Common myeloid progenitor, CD34-positive (primary cell): ENCODE data around the gene SACS.

Experiments used
- CTCF ChIA-PET: fragments of 350-600 bp; sonication (Branson Sonifier 250); formaldehyde crosslinking; loops from one replicate; lab custom pipeline; 2021; ENCODE audit warnings: antibody characterized with exemption; lab: Charles Lee
- POLR2A ChIA-PET: fragments of 350-600 bp; sonication (Branson Sonifier 250); formaldehyde crosslinking; loops from one replicate; lab custom pipeline; 2021; ENCODE audit warnings: antibody characterized with exemption; lab: Charles Lee
- DNase-seq, 3 donors: peaks; one replicate each; pipeline versions ENCODE4 v3.0.0 to v3.0.0-alpha.2; 2013
- H3K27ac ChIP-seq, 2 experiments: 1 replicate in 1 of 2; 2 replicates in 1 of 2; pipeline ENCODE4 v1.7.0; 2013; ENCODE audit warnings: inconsistent platforms in 2 of 2, low read length in 2 of 2, mild to moderate bottlenecking in 2 of 2, low read depth in 1 of 2, moderate library complexity in 1 of 2; ENCODE audit not compliant: severe bottlenecking in 2 of 2, insufficient read depth in 1 of 2, poor library complexity in 1 of 2
- H3K27me3 ChIP-seq, 5 experiments: replicated peaks in 2 of 5; 1 replicate in 3 of 5; 2 replicates in 2 of 5; pipeline versions ENCODE4 v1.6.1 to v1.7.0; 2013; ENCODE audit warnings: low read length in 4 of 5, mild to moderate bottlenecking in 2 of 5, moderate library complexity in 2 of 5, inconsistent platforms in 1 of 5; ENCODE audit not compliant: insufficient read depth in 5 of 5, control insufficient read depth in 4 of 5
- H3K36me3 ChIP-seq, 4 experiments: 1 replicate in 2 of 4; 2 replicates in 2 of 4; pipeline versions ENCODE4 v1.6.1 to v1.7.0; 2013; ENCODE audit warnings: low read length in 3 of 4, control low read depth in 1 of 4, mild to moderate bottlenecking in 1 of 4; ENCODE audit not compliant: control insufficient read depth in 4 of 4, insufficient read depth in 4 of 4
- H3K4me1 ChIP-seq, 4 experiments: 1 replicate in 3 of 4; 2 replicates in 1 of 4; pipeline versions ENCODE4 v1.6.1 to v1.7.1; 2013; ENCODE audit warnings: low read length in 3 of 4, mild to moderate bottlenecking in 3 of 4, control low read depth in 1 of 4, inconsistent platforms in 1 of 4, moderate library complexity in 1 of 4; ENCODE audit not compliant: control insufficient read depth in 4 of 4, insufficient read depth in 4 of 4; ENCODE audit errors: control extremely low read depth in 1 of 4
- H3K4me3 ChIP-seq, 7 experiments: 1 replicate in 4 of 7; 2 replicates in 3 of 7; pipeline versions ENCODE4 v1.5.1 to v1.7.0; 2013; ENCODE audit warnings: mild to moderate bottlenecking in 7 of 7, low read length in 6 of 7, moderate library complexity in 6 of 7, inconsistent platforms in 2 of 7, low read depth in 2 of 7, control low read depth in 1 of 7; ENCODE audit not compliant: insufficient read depth in 4 of 7, control insufficient read depth in 1 of 7; ENCODE audit errors: extremely low read depth in 1 of 7
- H3K9me3 ChIP-seq, 5 experiments: 1 replicate in 4 of 5; 2 replicates in 1 of 5; pipeline versions ENCODE4 v1.6.1 to v1.7.1; 2013; ENCODE audit warnings: low read length in 4 of 5, mild to moderate bottlenecking in 2 of 5, inconsistent platforms in 1 of 5, low read depth in 1 of 5, moderate library complexity in 1 of 5; ENCODE audit not compliant: control insufficient read depth in 4 of 5, insufficient read depth in 2 of 5; ENCODE audit errors: control extremely low read depth in 1 of 5
- WGBS: methylation state at CpG from one replicate; pipeline ENCODE4 v1.1.5; 2013; ENCODE audit not compliant: insufficient coverage; 5-methylcytosine and 5-hydroxymethylcytosine counted together

Gene SACS

DNA sequence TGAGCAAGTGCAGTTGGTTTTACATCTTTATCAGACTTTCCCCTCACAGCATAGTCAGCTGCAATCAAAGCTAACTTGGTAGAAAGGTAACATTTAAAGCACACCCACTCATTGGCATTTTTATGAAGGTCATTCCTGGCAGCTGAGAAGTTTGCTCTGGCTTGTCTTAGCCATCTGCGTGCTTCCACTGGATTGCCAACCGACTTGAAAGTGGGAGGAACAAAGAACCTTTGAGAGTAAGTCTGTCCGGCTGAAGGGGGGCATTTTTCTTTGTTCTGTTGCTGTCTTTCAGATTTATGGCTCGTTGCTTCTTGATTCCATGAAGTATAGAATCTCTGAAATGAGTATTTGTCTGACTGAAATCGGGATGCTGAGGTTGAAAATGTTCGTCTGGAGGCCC is 103.1 kb downstream of the SACS start:
- H3K4me1 ChIP-seq = no peaks in the 10 kb centered on the region
- DNase-seq = no peak
- 100% methylated on average over 4 of the region's 6 CpGs for WGBS
- no peaks in the 10 kb centered on the region for H3K27me3 ChIP-seq
- ChIA-PET CTCF (no interaction called here), POLR2A (no interaction called here)
- peaks cover 0 to 17% (median 5%) of the 10 kb centered on the region in 5 experiments for H3K9me3 ChIP-seq
- no peak overlapping the region for H3K27ac ChIP-seq
- peaks cover 2 to 24% (median 9%) of the 10 kb centered on the region in 4 experiments for H3K36me3 ChIP-seq
- no peak overlapping the region for H3K4me3 ChIP-seq

DNA sequence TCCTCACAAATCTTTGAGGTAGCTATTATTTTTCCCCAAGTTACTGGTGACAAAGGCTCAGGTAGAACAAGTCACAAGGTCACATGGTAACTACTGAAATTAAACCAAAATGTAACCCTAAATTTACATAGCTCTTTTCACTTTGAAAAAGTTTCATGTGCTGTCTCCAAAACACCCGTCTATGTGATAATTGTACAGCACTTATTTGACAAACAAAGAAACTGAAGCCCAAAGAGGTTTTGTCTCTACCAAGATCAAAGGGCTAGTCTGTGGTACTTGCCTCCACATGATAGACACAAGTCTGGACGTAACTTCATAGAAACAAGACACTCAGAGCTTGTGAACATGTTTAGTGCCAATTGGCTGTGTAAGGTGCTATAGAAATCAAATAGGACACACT is 108.3 kb downstream of the SACS start:
- 89% methylated on average over 1 of the region's 2 CpGs for WGBS
- H3K36me3 ChIP-seq = no peaks in the 10 kb centered on the region
- H3K27ac ChIP-seq = no peak overlapping the region
- no peaks in the 10 kb centered on the region for H3K9me3 ChIP-seq
- H3K4me1 ChIP-seq = peaks cover 0 to under 1% (median 0%) of the 10 kb centered on the region in 4 experiments
- no peaks in the 10 kb centered on the region for H3K27me3 ChIP-seq
- H3K4me3 ChIP-seq = no peak overlapping the region
- POLR2A ChIA-PET = no interaction called here
- DNase-seq = no peak
- CTCF ChIA-PET = no interaction called here

DNA sequence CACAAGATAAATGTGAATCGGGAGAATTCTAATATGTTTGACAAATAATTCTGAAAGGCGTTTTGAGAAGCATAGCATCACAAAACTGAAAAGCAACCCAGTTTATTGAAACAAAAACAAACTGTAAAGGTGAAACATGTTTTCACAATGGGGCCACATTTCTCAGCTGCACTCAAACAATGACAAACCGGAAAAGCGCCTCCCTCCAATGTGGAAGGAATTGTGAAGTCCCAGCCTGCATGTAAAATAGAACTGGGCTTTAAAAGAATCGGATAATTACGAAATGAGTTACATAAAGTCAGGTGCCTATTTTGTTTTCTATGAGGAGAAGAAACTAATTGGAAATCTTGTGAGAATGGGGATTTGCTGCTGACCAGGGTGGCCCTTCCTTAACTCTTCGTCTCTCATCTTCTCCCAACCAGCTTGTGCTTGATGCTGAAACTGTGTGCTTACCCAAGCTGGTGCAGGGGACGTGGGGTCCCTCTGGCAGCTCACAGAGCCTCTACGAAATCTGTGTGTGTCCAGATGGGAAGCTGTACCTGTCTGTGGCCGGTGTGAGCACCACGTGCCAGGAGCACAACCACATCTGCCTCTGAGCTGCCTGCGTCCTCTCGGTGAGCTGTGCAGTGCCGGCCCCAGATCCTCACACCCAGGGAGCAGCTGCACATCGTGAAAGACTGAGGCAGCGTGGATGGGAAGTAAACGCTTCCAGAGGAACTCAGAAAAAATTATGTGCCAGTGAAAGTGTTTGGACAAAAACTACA is 109.4 kb downstream of the SACS start:
- Histone ChIP-seq H3K27ac (no peak overlapping the region), H3K9me3 (no peaks in the 10 kb centered on the region), H3K4me3 (no peak overlapping the region), H3K4me1 (peaks cover 0 to 11% (median 6%) of the 10 kb centered on the region in 4 experiments), H3K27me3 (no peaks in the 10 kb centered on the region), H3K36me3 (no peaks in the 10 kb centered on the region)
- POLR2A ChIA-PET = no interaction called here
- CTCF ChIA-PET = no interaction called here
- 77% methylated on average over 15 of the region's 17 CpGs for WGBS
- no peak for DNase-seq

DNA sequence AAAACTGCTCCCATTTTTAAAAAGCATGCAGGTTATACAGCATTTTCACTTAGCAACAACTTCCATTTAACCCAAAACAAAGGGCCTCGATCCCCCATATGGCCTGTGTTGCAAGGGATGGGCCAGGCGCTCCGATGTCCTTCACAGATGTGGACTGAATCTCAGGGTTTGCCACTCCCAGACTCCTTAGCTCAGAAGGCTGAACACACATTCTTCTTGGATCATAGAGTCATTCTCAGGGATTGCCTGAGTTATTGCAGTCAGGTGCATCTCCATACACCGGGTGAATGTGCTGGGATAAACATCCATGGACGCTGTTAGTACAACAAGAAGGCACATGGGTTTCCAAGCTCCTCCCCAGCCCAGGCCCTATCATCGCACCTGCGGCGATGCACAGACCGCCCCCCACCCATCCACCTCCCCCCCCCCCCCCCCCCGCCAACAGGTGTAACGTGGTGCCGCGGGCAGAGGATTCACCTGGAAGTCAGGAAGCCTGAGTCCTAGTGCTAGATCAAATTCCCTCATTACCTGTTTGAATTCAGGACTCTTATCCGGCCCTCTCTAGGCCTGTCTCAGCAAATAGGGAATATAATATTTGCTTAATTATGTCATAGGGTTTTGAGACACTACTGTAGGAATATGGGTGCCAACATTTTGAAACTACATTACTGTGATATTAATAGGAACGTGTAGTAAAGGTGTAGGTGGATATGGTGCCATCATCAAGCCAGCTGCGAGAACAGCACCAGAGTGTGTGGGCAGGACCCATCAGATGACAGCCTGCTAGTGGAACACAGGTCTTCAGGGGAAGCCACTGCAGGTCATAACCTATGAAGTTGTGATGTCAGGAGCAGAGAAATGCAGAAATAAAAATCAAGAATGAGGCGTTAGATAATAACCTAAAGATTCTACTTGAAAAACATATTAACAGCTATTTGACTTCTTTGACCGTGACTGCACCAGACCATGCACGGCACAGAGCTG is 110.9 kb downstream of the SACS start:
- WGBS = 98% methylated on average over 9 of the region's 19 CpGs
- ChIA-PET POLR2A (interaction anchor here (0.6 kb wide), 1 partner anchor 950 kb away, joined by 3 read pairs; no protein-coding TSS in a partner anchor), CTCF (interaction anchor here (0.6 kb wide), 1 partner anchor 239 kb away, joined by 3 read pairs; no protein-coding TSS in a partner anchor)
- Histone ChIP-seq H3K27ac (no peak overlapping the region), H3K4me3 (no peak overlapping the region), H3K4me1 (peaks cover 0 to 14% (median 10%) of the 10 kb centered on the region in 4 experiments), H3K36me3 (no peaks in the 10 kb centered on the region), H3K27me3 (no peaks in the 10 kb centered on the region), H3K9me3 (no peaks in the 10 kb centered on the region)
- DNase-seq = no peak

DNA sequence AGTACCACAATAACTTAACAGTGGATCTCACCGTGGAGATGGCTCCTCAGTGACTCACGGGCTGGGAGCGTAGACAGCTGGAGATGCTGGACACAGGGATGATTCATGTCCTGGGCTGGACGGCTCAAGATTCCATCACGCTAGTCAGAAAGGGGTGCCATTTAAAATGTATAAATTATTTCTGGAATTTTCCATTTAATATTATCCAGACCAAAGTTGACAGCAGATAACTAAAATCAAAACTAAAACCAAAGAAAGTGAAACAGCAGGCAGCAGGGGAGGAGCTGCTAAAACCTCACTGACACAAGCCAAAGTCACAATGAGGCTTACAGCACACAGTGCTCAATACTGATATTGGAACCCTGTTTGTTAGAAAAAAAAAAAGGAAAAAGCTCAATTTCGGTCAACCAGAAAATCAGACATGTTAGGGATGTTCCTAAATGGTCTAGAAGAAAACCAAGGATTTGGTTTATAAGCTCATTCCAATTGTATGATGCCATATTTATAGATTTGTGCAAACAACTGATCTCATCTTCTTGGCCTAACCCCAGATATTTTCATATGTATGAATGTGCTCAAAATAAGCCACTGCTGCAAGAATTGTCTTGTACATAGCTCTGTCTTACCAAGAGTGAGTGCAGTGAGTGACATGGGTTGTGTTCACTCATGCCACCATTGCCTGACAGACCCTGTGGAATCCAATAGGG is 111.8 kb downstream of the SACS start:
- Histone ChIP-seq H3K9me3 (no peaks in the 10 kb centered on the region), H3K27me3 (no peaks in the 10 kb centered on the region), H3K27ac (no peak overlapping the region), H3K4me3 (no peak overlapping the region), H3K4me1 (peaks cover 0 to 14% (median 10%) of the 10 kb centered on the region in 4 experiments), H3K36me3 (no peaks in the 10 kb centered on the region)
- no peak for DNase-seq
- ChIA-PET CTCF (no interaction called here), POLR2A (interaction anchor here (0.6 kb wide), 1 partner anchor 951 kb away, joined by 3 read pairs; no protein-coding TSS in a partner anchor)
- 83% methylated on average over 2 of the region's 6 CpGs for WGBS

DNA sequence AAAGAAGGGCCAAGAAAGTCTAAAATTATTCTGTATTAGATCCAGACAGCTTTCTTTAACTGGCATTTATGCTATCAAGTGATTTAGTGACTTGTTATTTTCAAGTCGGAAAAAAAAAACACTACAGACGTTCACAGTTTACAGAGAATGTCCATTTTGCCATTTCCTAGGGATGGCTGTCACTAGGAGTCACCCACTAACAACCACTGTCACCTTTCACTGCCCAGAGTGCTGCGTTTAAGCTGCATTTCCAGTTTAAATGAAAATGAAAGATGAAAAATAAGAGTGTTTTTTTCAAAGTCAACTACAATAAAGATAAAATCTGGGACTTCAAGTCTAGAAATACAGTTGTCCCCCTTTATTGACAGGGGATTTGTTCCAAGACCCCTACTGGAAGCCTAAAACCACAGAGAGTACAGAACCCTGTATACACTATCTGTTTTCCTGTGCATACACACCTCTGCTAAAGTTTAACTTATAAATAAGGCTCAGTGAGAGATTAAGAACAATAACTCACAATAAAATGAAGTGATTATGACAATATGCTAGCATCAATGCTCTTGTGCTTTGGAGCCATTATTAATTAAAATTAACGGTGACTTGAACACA is 112.5 kb downstream of the SACS start:
- no peak overlapping the region for H3K4me3 ChIP-seq
- no peaks in the 10 kb centered on the region for H3K27me3 ChIP-seq
- H3K4me1 ChIP-seq = peaks cover 0 to 14% (median 10%) of the 10 kb centered on the region in 4 experiments
- H3K27ac ChIP-seq = no peak overlapping the region
- H3K9me3 ChIP-seq = no peaks in the 10 kb centered on the region
- POLR2A ChIA-PET = no interaction called here
- no CpG with 5 or more reads among the region's 4 CpGs for WGBS
- CTCF ChIA-PET = no interaction called here
- H3K36me3 ChIP-seq = no peaks in the 10 kb centered on the region
- no peak for DNase-seq
